Heart left ventricle (tissue), 16 donors: ENCODE results near the gene RAB4A. TPM values are rescaled to one million over a fixed set of nuclear protein-coding genes. Genes with fewer than 3 reads are reported as not detected.

Experiments
- ATAC-seq, 4 donors: fragments of 200-7000 bp; cut with Tn5 transposase; one replicate each; pipeline ENCODE4 v1.9.1; 2020 to 2022; ENCODE audit warnings: moderate library complexity in 4 of 4, mild to moderate bottlenecking in 3 of 4, moderate number of reproducible peaks in 1 of 4
- DNase-seq, 5 donors: peaks; one replicate each; pipeline ENCODE4 v3.0.0-alpha.2; 2020
- H3K27ac ChIP-seq, 12 donors: fragments of 200-600 bp; sonication (generic) in 4 of 12; one replicate each; pipeline versions ENCODE4 v1.5.0 to v1.8.0; 2016 to 2022; ENCODE audit warnings: mild to moderate bottlenecking in 2 of 12
- H3K27me3 ChIP-seq, 9 donors: fragments of 200-600 bp; sonication (generic) in 2 of 9; one replicate each; pipeline versions ENCODE4 v1.5.1 to v1.8.0; 2016 to 2022; ENCODE audit warnings: mild to moderate bottlenecking in 3 of 9
- H3K36me3 ChIP-seq, 9 donors: fragments of 200-600 bp; sonication (generic) in 2 of 9; one replicate each; pipeline versions ENCODE4 v1.5.0 to v1.8.0; 2018 to 2022; ENCODE audit warnings: mild to moderate bottlenecking in 2 of 9
- H3K4me1 ChIP-seq, 12 donors: fragments of 200-600 bp; sonication (generic) in 4 of 12; one replicate each; pipeline versions ENCODE4 v1.5.0 to v1.8.0; 2016 to 2022; ENCODE audit warnings: mild to moderate bottlenecking in 3 of 12
- H3K4me3 ChIP-seq, 12 donors: fragments of 200-600 bp; sonication (generic) in 4 of 12; one replicate each; pipeline versions ENCODE4 v1.5.0 to v1.8.0; 2017 to 2022; ENCODE audit warnings: mild to moderate bottlenecking in 9 of 12, moderate library complexity in 4 of 12
- H3K9me3 ChIP-seq, 12 donors: fragments of 200-600 bp; sonication (generic) in 4 of 12; one replicate each; pipeline versions ENCODE4 v1.5.0 to v1.8.0; 2016 to 2022; ENCODE audit warnings: mild to moderate bottlenecking in 1 of 12
- CTCF ChIP-seq, 12 donors: fragments of 200-600 bp; sonication (generic) in 4 of 12; IDR thresholded peaks; one replicate each; pipeline versions ENCODE4 v1.5.0 to v1.8.0; 2018 to 2022; ENCODE audit warnings: antibody characterized with exemption in 12 of 12, mild to moderate bottlenecking in 5 of 12
- POLR2A ChIP-seq, 2 donors: fragments of 450-650 bp; IDR thresholded peaks; one replicate each; pipeline ENCODE4 v1.6.1; 2017; ENCODE audit warnings: antibody characterized with exemption in 2 of 2, mild to moderate bottlenecking in 2 of 2, moderate library complexity in 2 of 2
- WGBS, 4 donors: extraction: QIAGEN DNeasy Blood & Tissue Kit in 2 of 4; methylation state at CpG; one replicate each; pipeline versions ENCODE4 v1.1.5 to v1.1.7; 2013 to 2018; 5-methylcytosine and 5-hydroxymethylcytosine counted together
- intact Hi-C, 10 donors: fragments of 100-400 bp; cut with DNase I; formaldehyde crosslinking; loops; one replicate each; pipeline versions ENCODE4 v1.11.1 to v1.14.2; 2022
- polyA plus RNA-seq, 2 donors: library from polyadenylated mRNA; stranded (reverse); fragments of 200-250 nt; gene quantifications; one replicate each; pipeline ENCODE4 v1.2.3, GENCODE V29; 2013
- total RNA-seq, 9 donors: library from RNA; depleted of rRNA in 2 of 9; stranded (reverse); fragments of >200 nt in 2 of 9; fragmentation: NEBNext Ultra II Directional in 3 of 9; extraction: Animal tissue kit (Norgen Biotek cat#: 25700) in 3 of 9; gene quantifications; one replicate each; pipeline versions ENCODE4 v1.1.0 to v1.2.4, GENCODE V29; 2016 to 2023
- donor health status: ischemic (EF 13 %, LVEDD 7.1; RV severe dilation, severe dysfunction).
- donor health status: healthy with polysubstance abuse.
- donor health status: DM: no; HTN: yes; CAD: no.
- donor health status: DM: no; HTN: no; CAD: no.
- donor health status: ischemic (EF 25% LVEDD 6.9; RV normal size, moderate dysfunction).
- donor health status: ischemic (EF 25% LVEDD 5.7; RV mildly dilated, moderate dysfunction).
- donor health status: healthy.
- donor health status: DM: yes; HTN: yes; CAD: no.
- donor health status: ischemic (EF 35%, LVEDD 5.7; RV mildly dilated, moderate dysfunction).
- donor health status: nonischemic (EF 11% LVEDD 7.7; RV severe dilation, severe dysfunction).
- donor health status: DM: yes; HTN: yes; CAD: no.
- donor health status: PGD.
- donor health status: ischemic (EF 29% LVEDD 5.4; RV normal size, mild dysfunction).
- donor health status: nonischemic (EF 23%, LVEDD 6.1; RV moderate dilation, normal function).

The RAB4A gene
- total and polyA plus RNA-seq, 11 donors = 27.6 to 159 (median 92.2) TPM

DNA sequence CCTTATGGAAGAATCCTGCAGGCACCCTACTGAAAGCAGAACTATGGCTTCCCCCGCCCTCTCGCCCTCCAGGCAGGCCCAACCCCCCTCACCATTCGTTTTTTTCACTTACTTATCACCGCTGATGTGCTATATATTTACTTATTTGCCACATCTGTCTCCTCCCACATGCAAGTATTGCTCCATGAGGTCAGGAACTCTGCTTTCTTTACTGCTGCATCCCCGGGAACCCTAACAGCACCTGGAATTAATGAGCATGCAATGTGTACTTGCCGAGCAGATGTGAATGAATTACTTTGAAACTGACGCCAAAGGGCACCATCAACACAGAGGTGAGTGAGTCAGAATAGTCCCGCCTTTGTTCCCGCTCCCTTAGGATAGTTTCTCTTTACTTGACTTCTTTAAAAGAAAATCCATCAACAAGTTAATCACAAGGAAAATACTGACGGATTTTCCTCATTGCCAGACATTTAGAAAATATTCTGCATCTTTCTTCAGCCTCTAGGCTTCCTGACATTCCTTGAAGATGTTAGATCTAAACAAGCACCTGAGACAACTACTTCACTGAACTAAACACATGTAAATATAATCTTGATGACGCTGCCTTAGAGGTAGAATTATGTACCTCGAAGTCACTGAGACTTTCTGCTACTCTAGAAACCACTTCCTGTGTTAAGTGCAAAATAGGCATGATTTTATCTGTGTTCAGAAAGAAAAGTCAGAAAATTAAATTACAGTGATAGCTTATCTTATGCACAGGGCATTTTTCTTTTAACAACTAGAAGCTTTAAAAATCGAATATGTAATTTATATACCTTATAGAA lies 17.5 kb upstream of the RAB4A start:
- H3K36me3 ChIP-seq = no peaks in the 10 kb centered on the region
- H3K27ac ChIP-seq = peak overlapping the region in 1 of 12 donors; percentile 53
- peaks cover 0 to 43% (median 2%) of the 10 kb centered on the region in 12 donors for H3K4me1 ChIP-seq
- no peak for TF ChIP-seq CTCF (IDR thresholded peaks at IDR 0.05)
- peaks cover 0 to 11% (median 0%) of the 10 kb centered on the region in 9 donors for H3K27me3 ChIP-seq
- 57 to 63% (median 60%) methylated on average over 13 of the region's 13 CpGs for WGBS, 4 donors
- intact Hi-C loops = loop anchor here in 5 of 10 donors (10.0 kb wide), 3 partner anchors 261 to 1061 kb away; no protein-coding TSS in a partner anchor
- H3K9me3 ChIP-seq = no peaks in the 10 kb centered on the region
- DNase-seq = no peak
- no peak overlapping the region for H3K4me3 ChIP-seq
- no peak for ATAC-seq

DNA sequence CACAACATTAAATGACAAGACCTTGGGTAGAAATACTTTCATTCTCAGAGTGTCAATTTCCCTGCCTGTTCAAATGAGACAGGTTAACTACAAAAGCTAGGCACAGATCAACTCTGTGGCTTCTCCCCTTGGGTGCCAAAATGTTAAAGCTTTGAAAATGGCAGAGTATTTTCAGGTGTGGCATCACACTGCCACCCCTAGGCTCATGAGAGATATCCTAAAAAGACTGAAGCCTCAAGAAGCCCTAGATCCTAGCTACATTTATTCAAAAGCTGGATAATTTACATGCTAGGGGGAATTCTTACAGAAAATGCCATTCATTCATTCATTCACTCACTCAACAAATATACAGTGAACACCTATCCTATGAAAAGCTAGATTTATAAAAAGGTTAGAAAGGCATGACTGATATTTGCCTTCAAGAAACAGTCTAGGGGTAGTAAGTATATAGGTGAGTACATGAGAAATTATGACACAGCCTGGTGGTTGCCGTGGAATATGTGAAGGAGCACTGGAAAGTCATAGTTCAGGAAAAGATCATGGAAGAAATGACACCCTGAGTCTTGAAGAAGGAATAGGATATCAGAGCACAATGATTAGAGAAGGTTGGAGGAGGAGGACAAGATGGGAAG lies 15.9 kb upstream of the RAB4A start:
- Histone ChIP-seq H3K9me3 (no peaks in the 10 kb centered on the region), H3K4me1 (peaks cover 0 to 35% (median 6%) of the 10 kb centered on the region in 12 donors), H3K36me3 (no peaks in the 10 kb centered on the region), H3K27ac (no peak overlapping the region), H3K4me3 (no peak overlapping the region), H3K27me3 (peaks cover 0 to 11% (median 0%) of the 10 kb centered on the region in 9 donors)
- intact Hi-C loops = loop anchor here in 7 of 10 donors (1.0 to 10.0 kb wide), 8 partner anchors 227 to 1060 kb away; no protein-coding TSS in a partner anchor
- no peak for TF ChIP-seq POLR2A (IDR thresholded peaks at IDR 0.05)
- peak in 10 of 12 donors; percentile 13 to 29 (median 23) for TF ChIP-seq CTCF (IDR thresholded peaks at IDR 0.05)
- WGBS, 4 donors = 65 to 74% (median 71%) methylated on average over 1 of the region's 1 CpG
- ATAC-seq (no peak), DNase-seq (no peak)

DNA sequence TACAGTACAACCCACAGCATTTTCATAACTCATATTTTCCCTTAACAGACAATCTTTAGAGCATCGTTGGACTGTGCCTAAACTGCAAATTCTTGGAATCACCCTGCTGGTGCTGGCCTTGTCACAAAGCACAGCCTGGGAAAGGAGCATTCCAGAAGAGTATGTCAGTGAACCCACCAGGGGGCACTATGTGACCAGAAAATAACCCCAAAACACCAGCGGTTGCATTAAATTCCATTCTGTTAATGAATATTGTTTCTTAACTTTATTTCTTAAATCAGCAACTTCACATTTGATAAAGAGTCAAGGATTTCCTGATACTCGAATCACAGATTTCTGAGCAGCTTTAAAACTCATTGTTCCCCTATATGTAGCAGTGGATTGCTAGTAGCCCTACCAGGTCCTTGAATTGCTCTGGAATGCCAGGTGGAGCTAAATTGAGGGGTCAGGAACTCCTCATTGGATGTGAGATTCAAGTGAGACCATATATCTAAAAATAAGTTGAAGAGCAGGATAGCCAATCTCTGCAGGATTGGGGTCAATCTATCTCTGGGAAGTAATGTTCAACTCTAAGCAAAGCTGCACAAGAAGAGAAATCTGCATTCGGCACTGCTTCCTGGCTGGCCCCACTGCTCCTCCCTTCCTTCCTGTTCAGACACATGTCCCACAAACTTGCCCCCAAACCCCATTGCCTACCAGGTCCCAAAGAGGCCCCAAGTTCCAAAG lies 12.7 kb upstream of the RAB4A start:
- peak in 3 of 5 donors; percentile 43 to 59 (median 57) for DNase-seq

More for the DNA sequence above, 12.7 kb upstream of the RAB4A start:
- 8 to 19% (median 12%) methylated on average over 4 of the region's 4 CpGs for WGBS, 4 donors
- intact Hi-C loops = loop anchor here (1.0 to 10.0 kb wide), 13 partner anchors 223 to 1057 kb away; no protein-coding TSS in a partner anchor
- Histone ChIP-seq H3K36me3 (no peaks in the 10 kb centered on the region), H3K27me3 (no peaks in the 10 kb centered on the region), H3K4me3 (no peak overlapping the region), H3K27ac (no peak overlapping the region), H3K4me1 (peaks cover 0 to 19% (median 5%) of the 10 kb centered on the region in 12 donors), H3K9me3 (no peaks in the 10 kb centered on the region)
- peak; percentile 78 to 89 (median 83) for ATAC-seq
- peak; percentile 68 to 88 (median 83) for TF ChIP-seq CTCF (IDR thresholded peaks at IDR 0.05)
- no peak for TF ChIP-seq POLR2A (IDR thresholded peaks at IDR 0.05)
